MM.1S (cell line): Measurements from ENCODE around the gene EGFL8.

ENCODE experiments used
- DNase-seq: peaks from one replicate; pipeline ENCODE4 v3.0.0-alpha.2; 2015
- H2AFZ ChIP-seq: fragments of 300-600 bp; sonication (generic); 2 replicates; pipeline ENCODE4 v1.6.0; 2016; ENCODE audit warnings: antibody characterized with exemption, low read length
- H3F3A ChIP-seq: fragments of 300-600 bp; sonication (generic); 2 replicates; pipeline ENCODE4 v1.6.1; 2016; ENCODE audit warnings: mild to moderate bottlenecking, antibody characterized with exemption, low read length, moderate library complexity, mixed read lengths; ENCODE audit not compliant: insufficient read depth
- H3K27ac ChIP-seq: fragments of 300-600 bp; sonication (generic); 2 replicates; pipeline ENCODE4 v1.5.1; 2016; ENCODE audit warnings: mild to moderate bottlenecking, low read length
- H3K27me3 ChIP-seq: fragments of 300-600 bp; sonication (generic); replicated peaks from 2 replicates; pipeline ENCODE4 v1.6.0; 2016; ENCODE audit warnings: low read length; ENCODE audit not compliant: insufficient read depth
- H3K36me3 ChIP-seq: fragments of 300-600 bp; sonication (generic); replicated peaks from 2 replicates; pipeline ENCODE4 v1.6.1; 2016; ENCODE audit warnings: mild to moderate bottlenecking, low read length, mixed read lengths; ENCODE audit not compliant: insufficient read depth
- H3K4me1 ChIP-seq: fragments of 300-600 bp; sonication (generic); 2 replicates; pipeline ENCODE4 v1.6.1; 2016; ENCODE audit warnings: low read length, mixed read lengths
- H3K4me2 ChIP-seq: fragments of 300-600 bp; sonication (generic); 2 replicates; pipeline ENCODE4 v1.6.0; 2016; ENCODE audit warnings: low read depth, low read length
- H3K4me3 ChIP-seq: fragments of 300-600 bp; sonication (generic); 2 replicates; pipeline ENCODE4 v1.5.1; 2016; ENCODE audit warnings: low read length, mixed read lengths
- H3K79me2 ChIP-seq: fragments of 300-600 bp; sonication (generic); 2 replicates; pipeline ENCODE4 v1.6.1; 2016; ENCODE audit warnings: mixed run types, low read length, mixed read lengths
- H3K9ac ChIP-seq: fragments of 300-600 bp; sonication (generic); 2 replicates; pipeline ENCODE4 v1.6.1; 2016; ENCODE audit warnings: low read length, mixed read lengths
- H3K9me2 ChIP-seq: fragments of 300-600 bp; sonication (generic); replicated peaks from 2 replicates; pipeline ENCODE4 v1.6.1; 2016; ENCODE audit warnings: mild to moderate bottlenecking, low read length, mixed read lengths; ENCODE audit not compliant: insufficient read depth
- H3K9me3 ChIP-seq: fragments of 300-600 bp; sonication (generic); replicated peaks from 2 replicates; pipeline ENCODE4 v1.6.1; 2016; ENCODE audit warnings: mild to moderate bottlenecking, low read length, mixed read lengths; ENCODE audit not compliant: insufficient read depth
- H4K20me1 ChIP-seq: fragments of 300-600 bp; sonication (generic); 2 replicates; pipeline ENCODE4 v1.6.1; 2016; ENCODE audit warnings: mild to moderate bottlenecking, low read length, moderate library complexity, mixed read lengths; ENCODE audit not compliant: insufficient read depth
- EZH2 ChIP-seq: fragments of 300-600 bp; sonication (generic); optimal IDR thresholded peaks from 2 replicates; pipeline ENCODE3; 2017; ENCODE audit warnings: low read depth, mild to moderate bottlenecking, antibody characterized with exemption, low read length, mixed read lengths
- EZH2phosphoT487 ChIP-seq: fragments of 300-600 bp; sonication (generic); IDR thresholded peaks from 2 replicates; pipeline ENCODE4 v1.6.1; 2018; ENCODE audit warnings: antibody characterized with exemption, low read length
- TF ChIP-seq, protein P1 (sequence below): fragments of 300-600 bp; sonication (generic); IDR thresholded peaks from 2 replicates; pipeline ENCODE4 v1.5.1; 2016; ENCODE audit warnings: antibody characterized with exemption, low read length, mixed read lengths

EGFL8 gene

DNA sequence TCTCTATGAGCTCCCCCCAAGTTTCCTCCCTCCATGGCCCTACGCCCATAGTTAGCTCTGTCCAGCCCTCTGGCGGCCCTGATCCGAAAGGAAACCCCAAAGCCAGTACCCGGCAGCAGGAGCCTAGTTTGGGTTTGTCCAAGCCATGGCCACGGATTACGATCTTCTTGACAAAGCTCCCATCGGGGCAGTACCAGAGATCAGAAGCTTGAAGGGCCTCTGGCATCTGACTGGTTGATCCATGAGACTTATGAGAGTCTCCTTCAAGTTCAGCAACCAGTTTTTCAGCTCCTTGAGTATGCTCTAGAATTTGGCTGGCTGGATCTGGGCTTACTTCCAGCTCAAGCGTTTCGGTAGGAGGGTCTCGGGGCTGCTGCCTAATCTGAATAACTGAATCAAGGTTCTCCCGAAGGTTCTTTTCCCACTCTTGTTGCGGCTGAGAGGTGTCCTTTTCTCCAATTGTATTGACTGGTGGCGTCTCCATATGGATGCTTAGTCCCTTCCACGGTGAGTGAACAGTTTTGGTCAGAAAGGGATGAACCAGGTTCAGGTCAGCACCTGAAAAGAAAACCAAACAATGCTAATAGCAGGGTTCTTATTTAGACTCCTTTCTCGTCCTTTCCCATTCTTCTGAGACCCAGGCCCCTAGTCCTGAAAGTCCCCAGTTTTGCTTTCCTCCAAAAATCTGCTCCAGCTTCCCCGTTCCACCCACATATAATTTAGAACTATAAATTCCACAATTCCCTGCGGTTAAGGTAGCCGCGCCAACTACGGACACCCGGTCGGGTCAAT, 34.9 kb upstream of the EGFL8 start:
- DNase-seq, result no peak

DNA sequence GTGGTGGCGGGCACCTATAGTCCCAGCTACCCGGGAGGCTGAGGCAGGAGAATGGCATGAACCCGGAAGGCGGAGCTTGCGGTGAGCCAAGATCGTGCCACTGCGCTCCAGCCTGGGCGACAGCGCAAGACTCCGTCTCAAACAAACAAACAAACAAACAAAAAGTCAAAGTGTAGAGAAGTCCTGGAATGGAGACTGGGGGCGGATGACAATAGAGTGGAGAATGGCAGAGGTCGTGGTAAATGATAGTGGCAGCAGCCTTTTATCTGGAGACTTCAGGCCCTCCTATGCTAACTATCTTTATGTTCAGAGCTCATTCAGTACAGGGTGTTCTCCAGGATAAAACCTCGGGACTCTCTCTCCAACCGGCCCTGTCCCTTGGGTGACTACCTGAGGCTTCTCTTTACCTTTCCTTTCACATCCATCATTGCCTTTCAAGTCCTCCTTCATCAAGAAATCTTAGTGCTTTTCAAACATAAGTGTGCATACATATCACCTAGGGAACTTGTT, 32.9 kb upstream of the EGFL8 start:
- H3K9me3 ChIP-seq, result no peaks in the 10 kb centered on the region
- H3K36me3 ChIP-seq, result no peaks in the 10 kb centered on the region
- H3K27ac ChIP-seq, result no peak overlapping the region
- no peak overlapping the region for H2AFZ ChIP-seq
- H3K79me2 ChIP-seq, result peaks cover 30% of the 10 kb centered on the region
- DNase-seq, result no peak
- H3K4me1 ChIP-seq, result peaks cover 18% of the 10 kb centered on the region
- no peak overlapping the region for H3K4me2 ChIP-seq
- no peak for TF ChIP-seq EZH2phosphoT487
- no peak for TF ChIP-seq EZH2
- TF ChIP-seq, protein P1, sequence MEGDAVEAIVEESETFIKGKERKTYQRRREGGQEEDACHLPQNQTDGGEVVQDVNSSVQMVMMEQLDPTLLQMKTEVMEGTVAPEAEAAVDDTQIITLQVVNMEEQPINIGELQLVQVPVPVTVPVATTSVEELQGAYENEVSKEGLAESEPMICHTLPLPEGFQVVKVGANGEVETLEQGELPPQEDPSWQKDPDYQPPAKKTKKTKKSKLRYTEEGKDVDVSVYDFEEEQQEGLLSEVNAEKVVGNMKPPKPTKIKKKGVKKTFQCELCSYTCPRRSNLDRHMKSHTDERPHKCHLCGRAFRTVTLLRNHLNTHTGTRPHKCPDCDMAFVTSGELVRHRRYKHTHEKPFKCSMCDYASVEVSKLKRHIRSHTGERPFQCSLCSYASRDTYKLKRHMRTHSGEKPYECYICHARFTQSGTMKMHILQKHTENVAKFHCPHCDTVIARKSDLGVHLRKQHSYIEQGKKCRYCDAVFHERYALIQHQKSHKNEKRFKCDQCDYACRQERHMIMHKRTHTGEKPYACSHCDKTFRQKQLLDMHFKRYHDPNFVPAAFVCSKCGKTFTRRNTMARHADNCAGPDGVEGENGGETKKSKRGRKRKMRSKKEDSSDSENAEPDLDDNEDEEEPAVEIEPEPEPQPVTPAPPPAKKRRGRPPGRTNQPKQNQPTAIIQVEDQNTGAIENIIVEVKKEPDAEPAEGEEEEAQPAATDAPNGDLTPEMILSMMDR, result no peak
- no peaks in the 10 kb centered on the region for H3K9me2 ChIP-seq
- H3F3A ChIP-seq, result no peaks in the 10 kb centered on the region
- peaks cover 28% of the 10 kb centered on the region for H3K27me3 ChIP-seq
- no peak overlapping the region for H3K4me3 ChIP-seq
- no peak overlapping the region for H3K9ac ChIP-seq
- no peaks in the 10 kb centered on the region for H4K20me1 ChIP-seq

More for the DNA sequence above, 34.9 kb upstream of the EGFL8 start:
- peaks cover 39% of the 10 kb centered on the region for H3K79me2 ChIP-seq
- H3K9ac ChIP-seq, result peak overlapping the region; percentile 70
- no peaks in the 10 kb centered on the region for H4K20me1 ChIP-seq
- no peaks in the 10 kb centered on the region for H3K36me3 ChIP-seq
- H3K27ac ChIP-seq, result peak overlapping the region; percentile 69; the same call in 1 of the 2 replicates
- no peak for TF ChIP-seq EZH2
- TF ChIP-seq EZH2phosphoT487, result no peak
- TF ChIP-seq, protein P1, result no peak
- H3K4me3 ChIP-seq, result peak overlapping the region; percentile 75
- H3K4me2 ChIP-seq, result peak overlapping the region; percentile 94
- H3K27me3 ChIP-seq, result peaks cover 10% of the 10 kb centered on the region
- peaks cover 18% of the 10 kb centered on the region for H3K4me1 ChIP-seq
- no peaks in the 10 kb centered on the region for H3F3A ChIP-seq
- no peaks in the 10 kb centered on the region for H3K9me2 ChIP-seq
- no peaks in the 10 kb centered on the region for H3K9me3 ChIP-seq
- peak overlapping the region; percentile 55 for H2AFZ ChIP-seq

DNA sequence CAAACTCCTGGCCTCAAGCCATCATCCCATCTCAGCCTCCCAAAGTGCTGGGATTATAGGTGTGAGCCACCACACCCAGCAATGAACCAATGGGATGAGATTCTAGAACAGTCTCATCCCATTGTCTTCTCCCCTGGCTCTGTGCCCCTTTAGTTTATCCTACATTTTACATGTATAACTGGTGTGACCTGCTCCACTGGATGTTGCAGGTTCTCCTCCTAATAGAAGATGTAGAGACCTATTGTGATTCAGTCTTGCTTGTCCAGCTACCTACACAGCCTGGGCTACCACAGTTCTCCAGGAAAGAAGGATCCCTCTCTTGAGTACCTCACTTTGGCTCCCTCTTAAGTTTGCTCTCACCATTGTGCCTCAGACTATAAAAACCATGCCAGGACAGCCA, 32.3 kb upstream of the EGFL8 start:
- peaks cover 23% of the 10 kb centered on the region for H3K79me2 ChIP-seq
- H2AFZ ChIP-seq, result no peak overlapping the region
- no peak overlapping the region for H3K27ac ChIP-seq
- peaks cover 13% of the 10 kb centered on the region for H3K4me1 ChIP-seq
- H3K27me3 ChIP-seq, result peaks cover 28% of the 10 kb centered on the region
- H3F3A ChIP-seq, result no peaks in the 10 kb centered on the region
- no peaks in the 10 kb centered on the region for H3K36me3 ChIP-seq
- H3K4me3 ChIP-seq, result no peak overlapping the region
- no peak for DNase-seq
- H3K4me2 ChIP-seq, result no peak overlapping the region
- no peaks in the 10 kb centered on the region for H4K20me1 ChIP-seq
- no peak overlapping the region for H3K9ac ChIP-seq
- TF ChIP-seq, protein P1, result no peak
- TF ChIP-seq EZH2phosphoT487 (no peak), EZH2 (no peak)
- no peaks in the 10 kb centered on the region for H3K9me3 ChIP-seq
- H3K9me2 ChIP-seq, result no peaks in the 10 kb centered on the region
